K562 treated with DMSO at 1 percent for 24 hours (cell line): ENCODE results near the gene LOXL1. TPM values are rescaled to one million over a fixed set of nuclear protein-coding genes. Genes with fewer than 3 reads are reported as not detected.

Source experiments
- total RNA-seq: library from RNA; unstranded; fragments of 300-600 nt; gene quantifications from 2 replicates; pipeline ENCODE4 v1.2.3, GENCODE V29; 2022; ENCODE audit warnings: low read depth; ENCODE audit not compliant: insufficient read depth

Gene LOXL1
- 0.52 and 0.97 TPM in 2 replicates for total RNA-seq

GRCh38 chr15:73926219-73927002, at the start of gene LOXL1:
TSS of gene LOXL1 (plus strand) at chr15:73926462. CDS start at chr15:73926784, 322 bp downstream.

GRCh38 chr15:73991726-73992593, 65.7 kb downstream of the LOXL1 start, which contains the start of gene STOML1:
TSS of gene STOML1 (minus strand) at chr15:73992295. CDS start at chr15:73992223, 72 bp downstream.

GRCh38 chr15:73994413-73994883, 68.2 kb downstream of the LOXL1 start, which contains the start of gene PML:
TSS of gene PML (plus strand) at chr15:73994716. CDS start at chr15:73994813, 97 bp downstream.

Other genes with a start within 250 kb of the LOXL1 start
- gene CD276, start 242.1 kb upstream of the LOXL1 start, total RNA-seq, result 12.3 and 12.5 TPM in 2 replicates
- not detected in 2 replicates for gene INSYN1, start 173.1 kb upstream of the LOXL1 start, total RNA-seq
- gene TBC1D21, start 52.9 kb upstream of the LOXL1 start, total RNA-seq, result not detected in 2 replicates
- gene STOML1, start 65.8 kb downstream of the LOXL1 start, total RNA-seq, result 16.1 and 17.0 TPM in 2 replicates
- gene PML, start 68.3 kb downstream of the LOXL1 start, total RNA-seq, result 57.8 and 62.8 TPM in 2 replicates
- gene GOLGA6A, start 156.1 kb downstream of the LOXL1 start, total RNA-seq, result not detected in 2 replicates
- gene ISLR2, start 204.1 kb downstream of the LOXL1 start, total RNA-seq, result not detected in 2 replicates
- gene ISLR, start 247.2 kb downstream of the LOXL1 start, total RNA-seq, result not detected in 2 replicates